DND-41 (cell line): ENCODE results near the gene ARHGAP28.

Experiments
- CTCF ChIP-seq: IDR thresholded peaks from 2 replicates; pipeline ENCODE4 v1.5.1; 2012; ENCODE audit warnings: borderline replicate concordance, low read length, moderate library complexity, mild to moderate bottlenecking; ENCODE audit not compliant: poor library complexity, severe bottlenecking; ENCODE audit errors: extremely low read depth
- EZH2 ChIP-seq: IDR thresholded peaks from 3 replicates; pipeline ENCODE4 v1.6.1; 2012; ENCODE audit warnings: borderline replicate concordance, low read depth, mild to moderate bottlenecking, moderate library complexity, low read length, inconsistent platforms; ENCODE audit not compliant: severe bottlenecking

- TF ChIP-seq CTCF (no peak), EZH2 (no peak)
These were observed 230.6 kb downstream of the ARHGAP28 start for GRCh38 chr18:6960124-6960523.
